Natural killer cell (primary cell): ENCODE data around the gene GPR156. TPM values are rescaled to one million over a fixed set of nuclear protein-coding genes. Genes with fewer than 3 reads are reported as not detected.

Source experiments
- ATAC-seq, 3 donors: fragments of 150-1000 bp in 2 of 3; fragments of 200-7000 bp in 1 of 3; cut with Tn5 transposase; 1 replicate in 1 of 3; 2 replicates in 2 of 3; pipeline ENCODE4 v1.10.0; 2021; ENCODE audit warnings: mild to moderate bottlenecking in 2 of 3, moderate library complexity in 2 of 3
- DNase-seq, 2 donors: peaks; one replicate each; pipeline versions ENCODE4 v3.0.0 to v3.0.0-alpha.2; 2013 to 2021; ENCODE audit warnings: mixed read lengths in 1 of 2
- H3K27ac ChIP-seq: one replicate; pipeline ENCODE4 v1.5.1; 2013; ENCODE audit warnings: mild to moderate bottlenecking, low read length
- H3K27me3 ChIP-seq: one replicate; pipeline ENCODE4 v1.6.1; 2013; ENCODE audit warnings: low read length; ENCODE audit not compliant: control insufficient read depth, insufficient read depth
- H3K36me3 ChIP-seq: one replicate; pipeline ENCODE4 v1.6.1; 2013; ENCODE audit warnings: low read length; ENCODE audit not compliant: control insufficient read depth, insufficient read depth
- H3K4me1 ChIP-seq: one replicate; pipeline ENCODE4 v1.6.1; 2013; ENCODE audit warnings: low read length; ENCODE audit not compliant: control insufficient read depth, insufficient read depth
- H3K4me3 ChIP-seq: one replicate; pipeline ENCODE4 v1.5.1; 2013; ENCODE audit warnings: low read length
- H3K9me3 ChIP-seq: one replicate; pipeline ENCODE4 v1.6.1; 2013; ENCODE audit warnings: low read length; ENCODE audit not compliant: control insufficient read depth, insufficient read depth
- H3K27ac Mint-ChIP-seq, 2 donors: one replicate each; pipeline ENCODE4 v1.8.0; 2022; ENCODE audit warnings: mild to moderate bottlenecking in 2 of 2, mixed read lengths in 2 of 2, moderate library complexity in 1 of 2
- H3K27me3 Mint-ChIP-seq, 2 donors: one replicate each; pipeline ENCODE4 v1.8.0; 2022; ENCODE audit warnings: low read depth in 2 of 2, mixed read lengths in 2 of 2
- H3K36me3 Mint-ChIP-seq: one replicate; pipeline ENCODE4 v1.8.0; 2022; ENCODE audit warnings: mixed read lengths
- H3K4me1 Mint-ChIP-seq, 2 donors: one replicate each; pipeline ENCODE4 v1.8.0; 2022; ENCODE audit warnings: mixed read lengths in 2 of 2
- H3K4me3 Mint-ChIP-seq: one replicate; pipeline ENCODE4 v1.8.0; 2022; ENCODE audit warnings: mild to moderate bottlenecking, moderate library complexity, mixed read lengths
- H3K9me3 Mint-ChIP-seq, 2 donors: one replicate each; pipeline ENCODE4 v1.8.0; 2022; ENCODE audit warnings: mixed read lengths in 2 of 2
- WGBS: methylation state at CpG from one replicate; pipeline ENCODE4 v1.1.7; 2013; ENCODE audit warnings: missing lambda C conversion rate; ENCODE audit not compliant: insufficient coverage; 5-methylcytosine and 5-hydroxymethylcytosine counted together
- intact Hi-C: fragments of 100-400 bp; cut with micrococcal nuclease; formaldehyde crosslinking; loops from one replicate; pipeline ENCODE4 v1.14.2; 2022
- total RNA-seq, 4 donors: library from RNA; stranded (reverse); fragments of 120-200 nt in 1 of 4; gene quantifications; one replicate each; pipeline versions ENCODE4 v1.2.3 to v1.2.4, GENCODE V29; 2013 to 2022
- TF ChIP-seq, protein P1 (sequence below): fragments of 200-600 bp; IDR thresholded peaks from one replicate; pipeline ENCODE4 v1.8.0; 2022; ENCODE audit warnings: antibody characterized with exemption

GPR156 gene
- total RNA-seq, 3 donors from 2014 or later (not counting 1 experiment from before 2014, with no cell fraction given), result 0.18 to 0.75 TPM; not detected in 1

DNA sequence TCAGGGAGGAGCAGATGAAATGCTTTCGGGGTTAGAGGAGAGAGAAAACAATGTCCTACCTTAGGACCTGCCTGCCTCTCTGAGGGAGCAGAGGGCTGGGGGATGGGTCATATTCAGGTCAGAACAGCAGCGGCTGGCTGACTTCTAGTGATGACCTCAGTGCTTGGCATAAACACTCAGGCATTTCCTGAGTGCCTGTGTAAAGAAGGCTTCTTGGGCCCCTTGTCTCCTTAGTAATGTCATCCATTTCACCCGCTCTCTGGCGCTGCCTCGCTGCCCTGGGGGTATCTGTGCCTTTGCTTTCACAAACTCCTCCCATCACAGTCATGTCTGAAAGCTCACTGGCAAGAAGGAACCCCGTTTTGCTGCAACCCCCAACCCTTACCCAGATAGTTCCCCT, 107.9 kb downstream of the GPR156 start:
- intact Hi-C loops, result no loop called here
- no peak for DNase-seq
- TF ChIP-seq, protein P1, sequence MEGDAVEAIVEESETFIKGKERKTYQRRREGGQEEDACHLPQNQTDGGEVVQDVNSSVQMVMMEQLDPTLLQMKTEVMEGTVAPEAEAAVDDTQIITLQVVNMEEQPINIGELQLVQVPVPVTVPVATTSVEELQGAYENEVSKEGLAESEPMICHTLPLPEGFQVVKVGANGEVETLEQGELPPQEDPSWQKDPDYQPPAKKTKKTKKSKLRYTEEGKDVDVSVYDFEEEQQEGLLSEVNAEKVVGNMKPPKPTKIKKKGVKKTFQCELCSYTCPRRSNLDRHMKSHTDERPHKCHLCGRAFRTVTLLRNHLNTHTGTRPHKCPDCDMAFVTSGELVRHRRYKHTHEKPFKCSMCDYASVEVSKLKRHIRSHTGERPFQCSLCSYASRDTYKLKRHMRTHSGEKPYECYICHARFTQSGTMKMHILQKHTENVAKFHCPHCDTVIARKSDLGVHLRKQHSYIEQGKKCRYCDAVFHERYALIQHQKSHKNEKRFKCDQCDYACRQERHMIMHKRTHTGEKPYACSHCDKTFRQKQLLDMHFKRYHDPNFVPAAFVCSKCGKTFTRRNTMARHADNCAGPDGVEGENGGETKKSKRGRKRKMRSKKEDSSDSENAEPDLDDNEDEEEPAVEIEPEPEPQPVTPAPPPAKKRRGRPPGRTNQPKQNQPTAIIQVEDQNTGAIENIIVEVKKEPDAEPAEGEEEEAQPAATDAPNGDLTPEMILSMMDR, result no peak

DNA sequence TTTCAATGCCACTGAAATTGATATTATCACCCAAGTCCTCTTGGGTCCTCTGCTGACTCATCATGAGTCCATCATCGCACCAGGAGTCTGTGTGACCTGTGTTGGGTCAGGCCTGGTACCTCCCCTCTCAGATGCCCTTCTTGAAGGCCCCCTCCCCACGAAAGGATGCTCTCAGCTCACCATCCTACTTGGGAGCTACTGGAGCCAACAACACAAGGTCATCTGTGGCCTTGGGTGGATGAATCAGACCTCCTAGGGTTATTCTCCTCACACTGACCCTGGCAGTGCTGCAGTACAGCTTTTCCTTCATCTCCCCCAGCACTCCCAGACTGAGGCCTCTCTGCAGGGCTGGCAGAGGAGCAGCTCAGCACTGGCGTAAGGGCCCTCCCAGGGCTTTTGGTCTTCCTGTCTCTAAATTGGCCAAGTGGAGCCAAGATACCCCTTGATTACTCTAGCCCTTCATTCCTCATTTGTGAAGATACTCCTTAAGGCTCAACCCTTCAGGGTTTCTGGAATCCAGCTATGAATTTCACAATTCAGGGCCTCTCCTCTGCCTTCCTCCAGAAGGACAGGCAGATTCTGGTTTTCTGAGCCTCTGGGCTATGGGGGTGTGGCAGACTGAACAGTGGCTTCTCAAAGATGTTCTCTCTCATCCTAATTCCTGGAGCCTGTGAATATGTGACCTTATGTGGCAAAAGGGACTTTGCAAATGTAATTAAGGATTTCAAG, 110.0 kb downstream of the GPR156 start:
- no peaks in the 10 kb centered on the region for H3K9me3 ChIP-seq
- Mint-ChIP-seq H3K4me3 (no peak overlapping the region), H3K9me3 (no peaks in the 10 kb centered on the region), H3K4me1 (no peaks in the 10 kb centered on the region), H3K27ac (no peak overlapping the region), H3K27me3 (peaks cover 0 to under 1% of the 10 kb centered on the region in 2 donors), H3K36me3 (no peaks in the 10 kb centered on the region)
- TF ChIP-seq, protein P1, result no peak
- no peak overlapping the region for H3K27ac ChIP-seq
- H3K36me3 ChIP-seq, result no peaks in the 10 kb centered on the region
- whole genome bisulfite sequencing, result 91% methylated on average over 2 of the region's 3 CpGs
- H3K27me3 ChIP-seq, result no peaks in the 10 kb centered on the region
- DNase-seq (no peak), ATAC-seq (no peak)
- intact Hi-C loops, result no loop called here
- no peak overlapping the region for H3K4me3 ChIP-seq
- no peaks in the 10 kb centered on the region for H3K4me1 ChIP-seq

More for the DNA sequence above, 107.9 kb downstream of the GPR156 start:
- Mint-ChIP-seq H3K27me3 (peaks cover 0 to 5% of the 10 kb centered on the region in 2 donors), H3K4me1 (no peaks in the 10 kb centered on the region), H3K4me3 (no peak overlapping the region), H3K36me3 (no peaks in the 10 kb centered on the region), H3K9me3 (no peaks in the 10 kb centered on the region), H3K27ac (no peak overlapping the region)
- H3K9me3 ChIP-seq, result no peaks in the 10 kb centered on the region
- no peaks in the 10 kb centered on the region for H3K4me1 ChIP-seq
- WGBS, result 76% methylated on average over 6 of the region's 6 CpGs
- ATAC-seq, result no peak
- no peak overlapping the region for H3K4me3 ChIP-seq
- H3K27me3 ChIP-seq, result no peaks in the 10 kb centered on the region
- no peak overlapping the region for H3K27ac ChIP-seq
- H3K36me3 ChIP-seq, result no peaks in the 10 kb centered on the region

DNA sequence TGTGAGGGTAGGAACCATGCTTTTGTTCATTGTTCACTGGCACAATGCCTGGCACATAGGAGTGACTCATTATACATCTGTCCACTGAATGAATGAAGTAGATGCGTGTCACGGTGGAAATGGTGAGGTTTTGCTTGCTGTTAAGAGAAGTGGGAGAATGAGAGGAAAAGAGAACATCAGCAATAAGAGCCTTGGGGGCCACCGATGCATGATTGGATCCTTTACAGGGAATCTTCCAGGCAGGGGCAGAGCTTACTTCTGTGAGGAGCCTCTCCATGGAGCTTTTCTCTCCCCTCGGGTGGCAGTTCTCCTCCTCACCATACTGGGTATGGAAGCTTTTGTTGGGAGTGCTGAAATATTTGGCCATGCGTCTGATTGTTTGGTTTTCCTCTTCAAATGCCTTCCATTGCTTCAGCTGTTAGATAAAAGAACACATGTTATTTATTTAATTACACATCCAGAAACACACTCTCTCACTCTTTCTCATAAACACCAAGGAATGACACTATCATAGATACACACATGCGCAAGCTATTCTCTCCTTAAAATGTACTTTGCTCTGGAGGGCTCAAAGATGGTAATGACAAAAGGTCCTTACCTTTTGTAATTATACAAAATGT, 111.9 kb downstream of the GPR156 start:
- no peaks in the 10 kb centered on the region for H3K27me3 ChIP-seq
- Mint-ChIP-seq H3K4me3 (no peak overlapping the region), H3K36me3 (no peaks in the 10 kb centered on the region), H3K4me1 (no peaks in the 10 kb centered on the region), H3K9me3 (no peaks in the 10 kb centered on the region), H3K27ac (no peak overlapping the region), H3K27me3 (no peaks in the 10 kb centered on the region)
- H3K9me3 ChIP-seq, result no peaks in the 10 kb centered on the region
- intact Hi-C loops, result no loop called here
- H3K4me1 ChIP-seq, result no peaks in the 10 kb centered on the region
- DNase-seq (no peak), ATAC-seq (no peak)
- H3K4me3 ChIP-seq, result no peak overlapping the region
- 95% methylated on average over 4 of the region's 6 CpGs for WGBS
- H3K27ac ChIP-seq, result no peak overlapping the region
- TF ChIP-seq, protein P1, result no peak
- H3K36me3 ChIP-seq, result no peaks in the 10 kb centered on the region
